HCT116 (cell line): ENCODE data around the gene FNBP1L. TPM values are rescaled to one million over a fixed set of nuclear protein-coding genes. Genes with fewer than 3 reads are reported as not detected.

Experiments
- ATAC-seq: fragments of 200-7000 bp; cut with Tn5 transposase; 2 replicates; pipeline ENCODE4 v1.9.1; 2020; ENCODE audit warnings: mild to moderate bottlenecking, moderate library complexity
- BruUV-seq: library from RNA; stranded (reverse); fragments of 400-500 nt; replicated peaks from 2 replicates; lab custom pipeline; 2021; lab: Mats Ljungman, UMichigan
- CTCF ChIA-PET: fragments of 300-600 bp; sonication (Branson Sonifier 250); formaldehyde crosslinking; loops from one replicate; lab custom pipeline; 2021; ENCODE audit warnings: antibody characterized with exemption; lab: Charles Lee
- POLR2A ChIA-PET: fragments of 300-600, 350-600 bp; sonication (Branson Sonifier 250); formaldehyde crosslinking; loops from one replicate; lab custom pipeline; 2021; ENCODE audit warnings: antibody characterized with exemption; lab: Charles Lee
- RAD21 ChIA-PET, 2 experiments: fragments of 300-600 bp; sonication (Branson Sonifier 250); formaldehyde crosslinking; loops; one replicate each; lab custom pipeline; 2023; ENCODE audit warnings: low total read pairs in 2 of 2; ENCODE audit not compliant: uncharacterized antibody in 2 of 2, unreplicated experiment in 2 of 2, low non-redundant PET in 1 of 2; lab: Charles Lee
- DNase-seq: peaks from one replicate; pipeline ENCODE4 v3.0.0-alpha.2; 2010; ENCODE audit warnings: low read depth, low spot score
- H2AFZ ChIP-seq: fragments of 200-600 bp; shearing (Covaris generic), sonication (generic); 2 replicates; pipeline ENCODE4 v1.6.1; 2017; ENCODE audit warnings: low read depth, mixed run types, mixed read lengths, antibody characterized with exemption, low read length; ENCODE audit not compliant: poor library complexity, severe bottlenecking
- H3K27ac ChIP-seq: 2 replicates; pipeline ENCODE4 v1.5.1; 2012; ENCODE audit warnings: low read depth, low read length
- H3K27me3 ChIP-seq: fragments of 200-600 bp; sonication (generic); 2 replicates; pipeline ENCODE4 v1.6.1; 2016; ENCODE audit warnings: mixed run types, low read length, mixed read lengths; ENCODE audit not compliant: insufficient read depth
- H3K36me3 ChIP-seq, 2 experiments: fragments of 200-500 bp in 1 of 2; fragments of 200-600 bp in 1 of 2; sonication (Bioruptor generic) in 1 of 2; sonication (generic) in 1 of 2; 2 replicates each; pipeline versions ENCODE4 v1.5.1 to v1.6.1; 2014 to 2016; ENCODE audit warnings: low read length in 2 of 2, inconsistent platforms in 1 of 2, mixed read lengths in 1 of 2, mixed run types in 1 of 2; ENCODE audit not compliant: insufficient read depth in 2 of 2, control insufficient read depth in 1 of 2
- H3K4me1 ChIP-seq, 2 experiments: fragments of 200-600 bp in 1 of 2; sonication (generic) in 1 of 2; 2 replicates each; pipeline versions ENCODE4 v1.5.1 to v1.6.1; 2012 to 2017; ENCODE audit warnings: low read length in 2 of 2, inconsistent platforms in 1 of 2, mild to moderate bottlenecking in 1 of 2, mixed read lengths in 1 of 2, mixed run types in 1 of 2, moderate library complexity in 1 of 2; ENCODE audit not compliant: insufficient read depth in 2 of 2, control insufficient read depth in 1 of 2
- H3K4me2 ChIP-seq: fragments of 200-600 bp; sonication (generic); 2 replicates; pipeline ENCODE4 v1.6.1; 2017; ENCODE audit warnings: mixed run types, low read length, mixed read lengths
- H3K4me3 ChIP-seq, 2 experiments: fragments of 200-600 bp in 1 of 2; sonication (generic) in 1 of 2; replicated peaks in 1 of 2; 2 replicates each; pipeline ENCODE4 v1.5.1; 2011 to 2016; ENCODE audit warnings: low read length in 2 of 2, control low read depth in 1 of 2, low read depth in 1 of 2, mild to moderate bottlenecking in 1 of 2, mixed read lengths in 1 of 2, mixed run types in 1 of 2
- H3K79me2 ChIP-seq: fragments of 200-600 bp; sonication (generic); 2 replicates; pipeline ENCODE4 v1.6.1; 2017; ENCODE audit warnings: mild to moderate bottlenecking, mixed run types, low read length, moderate library complexity, mixed read lengths; ENCODE audit not compliant: insufficient read depth
- H3K9ac ChIP-seq: fragments of 200-600 bp; sonication (generic); 2 replicates; pipeline ENCODE4 v1.6.1; 2016; ENCODE audit warnings: low read length, mixed read lengths
- H3K9me2 ChIP-seq: fragments of 200-600 bp; sonication (generic), shearing (Covaris generic); 2 replicates; pipeline ENCODE4 v1.6.1; 2017; ENCODE audit warnings: mixed run types, mild to moderate bottlenecking, moderate library complexity; ENCODE audit not compliant: insufficient read depth
- H3K9me3 ChIP-seq, 2 experiments: fragments of 200-500 bp in 1 of 2; fragments of 200-600 bp in 1 of 2; sonication (Bioruptor generic) in 1 of 2; sonication (generic) in 1 of 2; 2 replicates each; pipeline ENCODE4 v1.6.1; 2014 to 2017; ENCODE audit warnings: low read length in 2 of 2, mixed read lengths in 2 of 2, inconsistent platforms in 1 of 2, low read depth in 1 of 2, mild to moderate bottlenecking in 1 of 2, mixed run types in 1 of 2, moderate library complexity in 1 of 2; ENCODE audit not compliant: control insufficient read depth in 1 of 2, insufficient read depth in 1 of 2
- H4K20me1 ChIP-seq: fragments of 200-600 bp; sonication (generic), shearing (Covaris generic); 2 replicates; pipeline ENCODE4 v1.6.1; 2017; ENCODE audit warnings: mixed run types, mild to moderate bottlenecking, moderate library complexity; ENCODE audit not compliant: insufficient read depth
- ATF3 ChIP-seq: IDR thresholded peaks from 2 replicates; pipeline ENCODE4 v1.6.1; 2012
- EGR1 ChIP-seq: IDR thresholded peaks from 2 replicates; pipeline ENCODE4 v1.6.1; 2012; ENCODE audit warnings: low read depth
- ELF1 ChIP-seq: IDR thresholded peaks from 2 replicates; pipeline ENCODE4 v1.6.1; 2012; ENCODE audit warnings: low read depth, borderline replicate concordance
- EZH2 ChIP-seq: fragments of 200-600 bp; sonication (generic); IDR thresholded peaks from 2 replicates; pipeline ENCODE4 v1.6.1; 2017; ENCODE audit warnings: antibody characterized with exemption, mixed run types
- FOSL1 ChIP-seq: IDR thresholded peaks from 2 replicates; pipeline ENCODE4 v1.6.1; 2012; ENCODE audit warnings: low read depth
- MAX ChIP-seq: IDR thresholded peaks from 2 replicates; pipeline ENCODE4 v1.6.1; 2012
- POLR2A ChIP-seq: IDR thresholded peaks from 2 replicates; pipeline ENCODE4 v1.7.0; 2011; ENCODE audit warnings: borderline replicate concordance; ENCODE audit not compliant: insufficient read depth, insufficient read length; ENCODE audit errors: extremely low read depth
- POLR2AphosphoS5 ChIP-seq: IDR thresholded peaks from 2 replicates; pipeline ENCODE4 v1.6.1; 2011; ENCODE audit warnings: mild to moderate bottlenecking, low read depth, low read length, moderate library complexity
- RAD21 ChIP-seq: IDR thresholded peaks from 2 replicates; pipeline ENCODE4 v1.6.1; 2012; ENCODE audit warnings: low read depth, mild to moderate bottlenecking
- REST ChIP-seq: IDR thresholded peaks from 2 replicates; pipeline ENCODE4 v1.6.1; 2012; ENCODE audit warnings: low read depth
- SIN3A ChIP-seq: IDR thresholded peaks from 2 replicates; pipeline ENCODE4 v1.6.1; 2012; ENCODE audit warnings: low read depth
- SP1 ChIP-seq: IDR thresholded peaks from 2 replicates; pipeline ENCODE4 v1.6.1; 2012; ENCODE audit warnings: low read depth
- SRF ChIP-seq: IDR thresholded peaks from 2 replicates; pipeline ENCODE4 v1.6.1; 2012; ENCODE audit warnings: low read depth
- TCF7L2 ChIP-seq: IDR thresholded peaks from 2 replicates; pipeline ENCODE4 v1.7.0; 2011; ENCODE audit warnings: borderline replicate concordance, inconsistent platforms; ENCODE audit not compliant: insufficient read depth, insufficient read length; ENCODE audit errors: extremely low read depth
- YY1 ChIP-seq: IDR thresholded peaks from 2 replicates; pipeline ENCODE4 v1.6.1; 2011; ENCODE audit warnings: low read length, low read depth, moderate library complexity, mild to moderate bottlenecking; ENCODE audit not compliant: insufficient replicate concordance; ENCODE audit errors: extremely low read depth
- ZFX ChIP-seq: fragments of 450-650 bp; IDR thresholded peaks from 2 replicates; pipeline ENCODE4 v1.6.1; 2017
- ZNF274 ChIP-seq: fragments of 200-500 bp; sonication (Bioruptor generic); IDR thresholded peaks from 2 replicates; pipeline ENCODE4 v1.6.1; 2014; ENCODE audit warnings: mild to moderate bottlenecking, low read depth, low read length, inconsistent platforms
- intact Hi-C: fragments of 100-400 bp; cut with micrococcal nuclease; formaldehyde crosslinking; loops from 2 replicates; pipeline ENCODE4 v1.10.0; 2022
- total RNA-seq: library from RNA; stranded (reverse); gene quantifications from one replicate; pipeline ENCODE4 v1.2.1, GENCODE V29; 2021; ENCODE audit not compliant: unreplicated experiment
- TF ChIP-seq, protein P1 (sequence below): IDR thresholded peaks from 2 replicates; pipeline ENCODE4 v1.6.1; 2011; ENCODE audit warnings: mild to moderate bottlenecking, low read length, moderate library complexity; ENCODE audit not compliant: insufficient replicate concordance; ENCODE audit errors: extremely low read depth

FNBP1L gene
- total RNA-seq, 1 experiment from 2014 or later, result 26.1 TPM

- TF ChIP-seq POLR2AphosphoS5, result no peak
- no peak for TF ChIP-seq MAX
- TF ChIP-seq SP1, result no peak
- TF ChIP-seq ZNF274, result no peak
- no peak for TF ChIP-seq POLR2A
- TF ChIP-seq EZH2, result no peak
- TF ChIP-seq ZFX, result no peak
Measured at GRCh38 chr1:93597709-93598108, 149.8 kb downstream of the FNBP1L start (continued).

GRCh38 chr1:93598396-93598795, 150.5 kb downstream of the FNBP1L start:
- TF ChIP-seq ZNF274 (no peak), SIN3A (no peak), YY1 (no peak), MAX (no peak), EGR1 (no peak), ELF1 (no peak), FOSL1 (no peak), RAD21 (no peak), EZH2 (no peak), POLR2AphosphoS5 (no peak), ATF3 (no peak), SP1 (no peak), REST (no peak), SRF (no peak), POLR2A (no peak), TCF7L2 (no peak)
- TF ChIP-seq, protein P1, sequence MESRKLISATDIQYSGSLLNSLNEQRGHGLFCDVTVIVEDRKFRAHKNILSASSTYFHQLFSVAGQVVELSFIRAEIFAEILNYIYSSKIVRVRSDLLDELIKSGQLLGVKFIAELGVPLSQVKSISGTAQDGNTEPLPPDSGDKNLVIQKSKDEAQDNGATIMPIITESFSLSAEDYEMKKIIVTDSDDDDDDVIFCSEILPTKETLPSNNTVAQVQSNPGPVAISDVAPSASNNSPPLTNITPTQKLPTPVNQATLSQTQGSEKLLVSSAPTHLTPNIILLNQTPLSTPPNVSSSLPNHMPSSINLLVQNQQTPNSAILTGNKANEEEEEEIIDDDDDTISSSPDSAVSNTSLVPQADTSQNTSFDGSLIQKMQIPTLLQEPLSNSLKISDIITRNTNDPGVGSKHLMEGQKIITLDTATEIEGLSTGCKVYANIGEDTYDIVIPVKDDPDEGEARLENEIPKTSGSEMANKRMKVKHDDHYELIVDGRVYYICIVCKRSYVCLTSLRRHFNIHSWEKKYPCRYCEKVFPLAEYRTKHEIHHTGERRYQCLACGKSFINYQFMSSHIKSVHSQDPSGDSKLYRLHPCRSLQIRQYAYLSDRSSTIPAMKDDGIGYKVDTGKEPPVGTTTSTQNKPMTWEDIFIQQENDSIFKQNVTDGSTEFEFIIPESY, result no peak
- TF ChIP-seq, all 23 proteins: peak for 0
- no peaks in the 10 kb centered on the region for H3K9me2 ChIP-seq
- H3K27me3 ChIP-seq, result no peaks in the 10 kb centered on the region
- RAD21 ChIA-PET, result no interaction called here
- H3K4me2 ChIP-seq, result no peak overlapping the region
- ATAC-seq (no peak), DNase-seq (no peak)
- H3K9me3 ChIP-seq, result no peaks in the 10 kb centered on the region
- H3K4me1 ChIP-seq, result peaks cover 10 to 16% of the 10 kb centered on the region in 2 experiments; a peak in 2 of 4 replicates
- H3K79me2 ChIP-seq, result peaks cover 99% of the 10 kb centered on the region
- no peak overlapping the region for H3K4me3 ChIP-seq
- H3K36me3 ChIP-seq, result no peaks in the 10 kb centered on the region; a peak in 1 of 4 replicates
- CTCF ChIA-PET, result no interaction called here
- H3K9ac ChIP-seq, result no peak overlapping the region
- intact Hi-C loops, result no loop called here
- POLR2A ChIA-PET, result no interaction called here
- no peaks in the 10 kb centered on the region for H4K20me1 ChIP-seq
- no TSS peak for BruUV-seq
- no peak overlapping the region for H3K27ac ChIP-seq
- H2AFZ ChIP-seq, result no peak overlapping the region
